Lower leg skin (tissue), 3 donors: ENCODE measurements around the gene SLC41A3.

ENCODE experiments used
- CTCF ChIP-seq, 3 donors: fragments of 450-650 bp; IDR thresholded peaks; one replicate each; pipeline ENCODE4 v1.5.1; 2016; ENCODE audit warnings: antibody characterized with exemption in 3 of 3, mild to moderate bottlenecking in 3 of 3, moderate library complexity in 2 of 3
- POLR2A ChIP-seq, 2 donors: fragments of 450-650 bp; IDR thresholded peaks; one replicate each; pipeline ENCODE4 v1.6.1; 2016 to 2017; ENCODE audit warnings: antibody characterized with exemption in 2 of 2, mild to moderate bottlenecking in 1 of 2, moderate library complexity in 1 of 2

- TF ChIP-seq CTCF (IDR thresholded peaks at IDR 0.05) (no peak), POLR2A (IDR thresholded peaks at IDR 0.05) (no peak)
These were observed 16.8 kb upstream of the SLC41A3 start for GRCh38 chr3:126100634-126101301.
